GM18861 (cell line): ENCODE data around the gene KATNB1.
"Not testable (repeated sequence)": the region's sequence is repeated elsewhere in the genome, so short reads cannot be mapped to it uniquely, and the experiment has no call there.

Source experiments
- ATAC-seq: cut with Tn5 transposase; IDR thresholded peaks from one replicate; pipeline ENCODE4 v1.9.1; 2021; ENCODE audit not compliant: unreplicated experiment

Gene KATNB1

DNA sequence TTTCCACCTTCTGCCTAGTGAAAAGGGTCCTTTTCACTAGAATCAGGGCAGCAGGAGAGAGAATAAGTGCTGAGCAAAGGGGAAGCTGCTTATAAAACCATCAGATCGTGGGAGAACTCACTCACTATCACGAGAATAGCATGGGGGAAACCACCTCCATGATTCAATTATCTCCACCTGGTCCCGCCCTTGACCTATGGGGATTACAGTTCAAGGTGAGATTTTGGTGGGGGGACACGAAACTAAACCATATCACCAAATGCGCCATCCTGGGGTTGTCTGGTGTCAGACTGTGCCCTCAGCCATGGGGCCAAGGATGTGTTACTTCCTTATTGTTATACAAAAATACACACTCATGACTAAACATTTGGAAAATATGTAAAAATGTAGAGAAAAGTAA, 10.4 kb upstream of the KATNB1 start:
- ATAC-seq = no peak

DNA sequence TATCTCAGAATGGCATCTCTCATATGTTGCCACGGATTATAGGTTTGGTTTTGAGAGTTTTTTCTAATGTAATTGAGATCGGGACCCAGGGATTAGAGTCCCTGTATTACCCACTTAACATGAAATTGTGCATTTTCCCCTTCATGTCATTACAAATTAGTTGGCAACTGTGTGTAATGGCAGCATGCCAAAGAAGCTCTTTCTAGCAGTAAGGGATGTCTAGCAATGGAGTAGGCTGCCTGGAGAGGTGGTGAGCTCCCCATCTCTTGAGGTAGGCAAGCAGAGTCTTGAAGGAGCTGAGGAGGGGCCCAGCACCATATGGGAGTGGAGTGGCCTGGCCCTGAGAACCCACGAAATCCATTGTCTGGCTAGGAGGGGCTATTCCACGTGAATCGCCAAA, 10.0 kb upstream of the KATNB1 start:
- ATAC-seq = no peak

DNA sequence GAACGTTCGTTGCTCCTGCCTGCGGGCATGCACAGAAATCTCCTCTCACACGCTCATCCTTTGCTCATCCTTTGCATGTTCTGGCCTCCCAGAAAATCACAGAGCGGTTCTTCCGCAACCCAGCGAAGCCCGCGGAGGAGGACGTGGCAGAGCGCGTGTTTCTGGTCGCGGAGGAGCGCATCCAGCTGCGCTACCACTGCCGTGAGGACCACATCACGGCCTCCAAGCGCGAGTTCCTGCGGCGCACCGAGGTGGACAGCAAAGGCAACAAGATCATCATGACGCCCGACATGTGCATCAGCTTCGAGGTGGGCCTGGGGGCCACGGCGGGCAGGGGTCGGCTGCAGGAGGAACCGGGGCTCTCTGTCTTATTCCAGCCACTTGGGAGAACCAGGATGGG, 9.6 kb upstream of the KATNB1 start:
- ATAC-seq = no peak

DNA sequence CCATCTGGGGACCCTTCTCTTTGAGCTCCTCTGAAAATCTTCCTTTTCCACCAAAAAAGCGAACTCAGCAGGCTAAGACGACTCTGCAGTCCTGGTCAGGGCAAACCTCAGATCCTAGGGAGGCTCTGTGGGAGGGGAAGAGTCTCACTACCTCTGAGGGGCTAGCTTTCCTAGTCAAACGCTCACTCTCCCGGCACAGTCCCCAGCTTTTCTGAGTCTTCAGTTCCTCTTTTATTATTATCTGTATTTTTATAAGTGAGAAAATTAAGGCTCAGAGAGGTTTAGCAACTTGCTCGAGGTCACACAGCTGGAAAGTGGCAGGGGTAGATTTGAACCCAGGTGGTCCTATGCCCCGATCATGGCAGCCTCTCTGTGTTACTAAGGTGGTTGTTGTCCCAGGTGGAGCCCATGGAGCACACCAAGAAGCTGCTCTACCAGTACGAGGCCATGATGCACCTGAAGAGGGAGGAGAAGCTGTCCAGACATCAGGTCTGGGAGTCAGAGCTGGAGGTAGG, 9.1 kb upstream of the KATNB1 start:
- ATAC-seq = no peak

DNA sequence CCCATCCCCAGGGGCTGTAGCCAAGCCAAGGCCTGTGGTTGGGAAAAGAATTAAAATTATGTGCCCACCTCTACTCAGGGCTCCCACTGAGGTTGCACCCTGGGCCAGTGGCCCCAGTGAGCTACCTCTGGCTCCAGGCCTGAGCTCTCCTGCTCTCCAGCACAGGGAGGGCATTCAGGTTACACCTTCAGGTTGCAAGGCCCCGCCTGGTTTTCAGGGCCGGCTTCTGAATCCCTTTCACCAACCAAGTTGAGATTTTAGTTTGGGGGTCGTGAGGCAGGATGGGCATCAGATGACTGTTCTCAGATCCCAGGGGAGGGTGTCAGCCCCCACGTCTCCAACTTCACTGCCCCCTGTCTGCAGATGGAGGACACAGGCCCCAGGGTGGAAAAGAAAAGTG, 8.0 kb upstream of the KATNB1 start:
- ATAC-seq = no peak

DNA sequence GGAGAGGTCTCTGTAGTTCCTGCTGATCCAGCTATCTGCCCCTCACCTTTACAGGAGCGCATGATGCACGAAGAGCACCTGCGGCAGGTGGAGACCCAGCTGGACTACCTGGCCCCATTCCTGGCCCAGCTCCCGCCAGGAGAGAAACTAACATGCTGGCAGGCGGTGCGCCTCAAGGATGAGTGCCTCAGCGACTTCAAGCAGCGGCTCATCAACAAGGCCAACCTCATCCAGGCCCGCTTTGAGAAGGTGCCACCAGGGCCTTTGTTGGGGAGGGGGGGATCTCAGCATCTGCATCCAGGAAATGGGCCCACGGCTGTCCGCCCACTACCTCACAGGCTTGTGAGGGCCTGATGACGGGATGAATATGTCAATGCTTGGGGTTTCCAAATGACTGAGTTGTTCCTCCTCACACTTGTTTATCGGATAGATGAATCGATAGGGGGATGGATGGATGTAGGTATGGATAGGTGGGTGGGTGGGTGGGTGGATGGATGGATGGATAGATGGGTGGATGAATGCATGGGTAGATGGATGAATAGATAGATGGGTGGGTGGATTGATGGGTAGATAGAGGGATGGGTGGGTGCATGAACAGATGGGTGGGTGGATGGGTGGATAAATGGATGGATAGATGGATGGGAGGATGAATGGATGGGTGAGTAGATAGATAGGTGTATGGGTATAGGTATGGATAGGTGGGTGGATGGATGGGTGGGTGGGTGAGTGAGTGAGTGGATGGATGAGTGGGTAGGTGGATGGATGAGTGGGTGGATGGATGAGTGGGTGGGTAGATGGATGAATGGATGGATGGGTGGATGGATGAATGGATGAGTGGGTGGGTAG, 7.0 kb upstream of the KATNB1 start:
- ATAC-seq = no peak

DNA sequence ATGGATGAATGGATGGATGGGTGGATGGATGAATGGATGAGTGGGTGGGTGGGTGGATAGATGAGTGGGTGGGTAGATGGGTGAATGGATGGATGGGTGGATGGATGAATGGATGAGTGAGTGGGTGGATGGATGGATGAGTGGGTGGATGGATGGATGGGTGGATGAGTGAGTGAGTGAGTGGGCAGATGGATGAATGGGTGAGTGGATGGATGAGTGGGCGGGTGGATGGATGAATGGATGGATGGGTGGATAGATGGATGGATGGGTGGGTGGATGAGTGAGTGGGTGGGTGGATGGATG, 6.4 kb upstream of the KATNB1 start:
- no peak for ATAC-seq

DNA sequence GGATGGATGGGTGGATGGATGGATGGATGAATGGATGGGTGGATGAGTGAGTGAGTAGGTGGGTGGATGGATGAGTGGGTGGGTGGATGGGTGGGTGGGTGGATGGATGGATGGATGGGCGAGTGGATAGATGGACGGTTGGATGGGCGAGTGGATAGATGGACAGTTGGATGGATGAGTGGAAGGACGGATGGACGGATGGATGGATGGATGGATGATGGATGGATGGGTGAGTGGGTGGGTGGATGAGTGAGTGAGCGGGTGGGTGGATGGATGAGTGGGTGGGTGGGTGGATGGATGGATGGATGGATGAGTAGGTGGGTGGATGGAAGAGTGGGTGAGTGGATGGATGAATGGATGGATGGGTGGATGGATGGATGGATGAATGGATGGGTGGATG, 5.7 kb upstream of the KATNB1 start:
- not testable (repeated sequence) for ATAC-seq

DNA sequence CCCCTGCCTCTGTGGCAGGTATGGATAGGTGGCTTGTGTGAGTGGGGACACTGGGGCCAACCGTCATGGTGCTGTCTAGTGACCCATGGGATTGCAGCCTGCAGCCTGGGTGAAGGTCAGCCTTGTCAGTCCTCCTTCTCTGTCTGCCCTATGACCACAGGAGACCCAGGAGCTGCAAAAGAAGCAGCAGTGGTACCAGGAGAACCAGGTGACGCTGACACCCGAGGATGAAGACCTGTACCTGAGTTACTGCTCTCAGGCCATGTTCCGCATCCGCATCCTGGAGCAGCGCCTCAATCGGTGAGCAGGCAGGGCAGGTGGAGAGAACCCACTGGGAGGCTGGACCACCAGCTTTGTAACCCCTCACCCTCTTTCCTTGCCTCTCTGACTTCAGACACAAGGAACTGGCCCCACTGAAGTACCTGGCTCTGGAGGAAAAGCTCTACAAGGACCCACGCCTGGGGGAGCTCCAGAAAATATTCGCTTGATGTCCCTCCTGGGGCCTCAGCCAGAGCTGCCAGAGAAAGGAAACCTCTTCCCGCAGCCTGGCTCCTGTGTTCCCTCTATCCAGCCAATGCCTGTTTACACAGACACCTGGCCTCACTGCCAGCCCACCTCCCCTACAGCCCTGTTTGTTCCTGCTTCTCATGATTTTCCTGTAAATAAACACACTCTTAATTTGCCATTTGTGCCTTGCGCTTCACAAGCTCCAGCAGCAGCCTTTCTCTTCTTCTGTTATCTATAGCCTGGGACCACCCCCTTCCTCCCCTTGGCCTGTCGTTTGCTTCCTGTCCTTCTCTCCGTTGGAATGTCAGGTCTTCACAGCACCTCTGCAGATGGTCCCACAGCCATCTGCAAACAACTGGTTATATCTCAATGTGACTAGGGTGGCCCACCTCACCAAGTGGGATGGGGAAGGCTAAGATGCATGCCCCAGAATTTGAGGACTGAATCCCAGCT, 4.5 kb upstream of the KATNB1 start:
- no peak for ATAC-seq

DNA sequence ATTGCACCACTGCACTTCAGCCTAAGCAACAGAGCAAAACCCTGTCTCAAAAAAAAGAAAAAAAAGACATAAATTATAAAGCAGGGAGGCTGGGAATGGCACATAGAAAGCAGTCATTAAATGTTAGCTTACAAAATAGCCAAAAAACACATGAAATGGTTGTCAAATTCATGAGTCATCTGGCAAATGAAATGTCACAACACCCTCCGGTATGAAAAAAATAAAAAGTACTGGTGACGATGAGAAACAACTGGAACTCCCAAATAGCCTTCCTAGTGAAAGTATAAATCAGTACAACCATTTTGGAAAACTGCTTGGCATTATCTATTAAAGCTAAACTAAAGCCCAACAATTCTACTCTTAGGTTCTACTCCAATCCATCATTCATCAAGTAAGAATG, 3.5 kb upstream of the KATNB1 start:
- no peak for ATAC-seq

DNA sequence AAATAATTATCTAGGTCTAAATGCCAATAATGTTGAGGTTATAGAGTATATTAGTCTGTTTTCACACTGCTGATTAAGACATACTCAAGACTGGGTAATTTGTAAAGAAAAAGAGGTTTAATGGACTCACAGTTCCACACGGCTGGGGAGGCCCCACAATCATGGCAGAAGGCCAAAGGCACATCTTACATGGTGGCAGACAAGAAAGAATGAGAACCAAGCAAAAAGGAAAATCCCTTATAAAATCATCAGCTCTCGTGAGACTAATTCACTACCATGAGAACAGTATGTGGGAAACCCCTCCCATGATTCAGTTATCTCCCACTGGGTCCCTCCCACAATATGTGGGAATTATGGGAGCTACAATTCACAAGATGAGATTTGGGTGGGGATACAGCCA, 2.9 kb upstream of the KATNB1 start:
- ATAC-seq = no peak

DNA sequence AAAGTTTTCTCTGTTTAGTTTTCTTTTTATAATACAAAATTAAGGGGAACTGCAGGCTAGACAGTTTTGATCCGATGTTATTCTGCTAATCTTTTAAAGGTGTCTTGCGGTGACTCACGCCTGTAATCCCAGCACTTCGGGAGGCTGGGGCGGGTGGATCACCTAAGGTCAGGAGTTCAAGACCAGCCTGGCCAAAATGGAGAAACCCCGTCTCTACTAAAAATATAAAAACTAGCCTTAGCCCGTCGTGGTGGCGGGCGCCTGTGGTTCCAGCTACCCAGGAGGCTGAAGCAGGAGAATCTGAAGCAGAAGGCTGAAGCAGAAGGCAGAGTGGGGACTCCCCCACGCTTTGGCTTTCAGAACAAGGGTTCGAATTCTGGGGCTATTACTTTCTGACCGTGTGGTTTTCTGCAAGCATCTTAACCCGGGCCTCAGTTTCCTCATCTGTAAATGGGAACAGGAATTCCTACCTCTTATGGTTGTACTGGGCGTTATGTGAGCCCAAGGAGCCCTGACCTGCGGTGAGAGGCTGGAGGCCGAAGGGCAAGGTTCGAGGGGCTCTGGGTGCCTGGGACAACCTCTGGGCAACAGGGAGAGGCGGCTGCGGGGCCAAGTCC, 1.2 kb upstream of the KATNB1 start:
- no peak for ATAC-seq

DNA sequence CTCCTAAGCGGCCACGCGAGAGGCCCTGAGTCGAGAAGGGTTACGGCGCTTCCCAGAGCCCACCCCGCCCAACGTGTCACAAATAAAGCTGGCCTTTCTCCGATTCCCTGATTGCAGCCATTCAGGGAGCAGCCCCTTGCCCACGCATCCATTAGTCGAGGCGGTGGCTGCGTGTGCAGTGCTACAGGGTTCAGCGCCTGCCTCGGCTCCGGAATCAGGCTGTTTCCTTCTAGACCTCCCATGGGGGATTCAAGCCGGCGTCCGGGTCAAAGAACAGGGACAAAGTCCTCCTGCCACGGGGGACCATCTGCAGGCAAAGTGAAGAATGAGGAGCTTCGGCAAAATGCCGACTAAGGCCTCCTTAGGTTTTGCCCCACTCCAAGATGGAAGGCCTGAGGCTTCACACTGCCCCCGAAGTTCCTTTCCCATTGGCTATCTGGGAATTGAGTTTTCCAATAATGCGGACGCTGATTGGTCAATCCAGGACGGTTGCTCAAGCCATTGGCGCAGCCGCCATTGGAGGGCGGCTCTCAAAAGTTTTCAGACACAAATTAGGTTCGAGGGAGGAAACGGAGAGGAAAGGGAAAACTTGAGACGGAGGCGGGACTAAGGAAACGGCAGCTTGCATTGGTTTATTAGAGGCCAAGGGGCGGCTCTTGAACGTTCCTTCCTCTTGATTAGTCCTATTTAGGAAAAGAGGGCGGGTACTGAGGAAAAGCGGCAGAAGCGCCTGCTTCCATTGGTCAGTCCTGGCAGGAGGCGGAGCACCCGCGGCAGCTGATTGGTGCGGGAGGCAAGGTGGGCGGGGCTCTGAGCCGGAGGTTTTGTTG, 430 bp upstream of the KATNB1 start:
- peak; percentile 75 for ATAC-seq

DNA sequence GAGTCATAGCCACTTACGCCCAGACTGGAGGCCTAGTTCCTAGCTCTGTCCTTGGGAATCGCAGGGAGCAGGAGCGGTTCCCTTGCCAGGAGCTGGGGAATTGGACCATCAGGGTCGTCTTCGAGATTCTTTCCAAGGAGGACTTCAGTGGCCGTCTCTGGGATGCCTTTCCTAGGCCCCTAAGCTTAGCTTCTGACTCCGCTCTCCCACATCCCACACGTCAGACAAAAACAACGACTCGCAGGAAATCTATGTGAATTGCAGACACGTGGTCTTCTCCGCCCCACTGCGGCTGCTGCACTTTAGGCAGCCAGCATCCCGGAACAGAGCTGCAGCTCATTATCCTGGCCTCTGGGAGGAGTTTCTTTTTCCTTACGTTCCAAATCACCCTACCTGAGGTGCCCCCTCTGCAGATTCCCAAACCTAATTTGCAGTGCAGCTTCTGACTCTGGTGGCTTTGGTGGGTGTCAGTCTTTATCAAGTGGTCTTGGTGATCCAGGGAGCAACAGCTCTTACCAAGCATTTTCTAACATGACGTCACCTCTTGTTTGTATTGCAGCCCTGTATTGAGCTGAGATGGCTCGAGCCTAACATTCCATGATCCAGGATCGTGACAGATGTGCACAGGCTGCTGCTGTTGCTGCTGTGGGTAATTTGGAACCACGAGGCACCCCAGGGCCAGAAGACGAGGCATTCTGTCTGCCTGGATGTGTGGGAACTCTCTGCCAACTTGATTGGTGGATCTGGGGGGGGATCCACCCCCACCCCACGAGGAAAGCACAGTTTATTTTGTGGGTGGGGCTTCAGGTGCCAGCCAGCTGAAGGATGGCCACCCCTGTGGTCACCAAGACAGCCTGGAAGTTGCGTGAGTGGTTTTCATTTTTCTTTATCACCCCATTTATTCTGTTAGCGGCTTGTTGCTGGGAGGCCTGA, 1.1 kb downstream of the KATNB1 start:
- no peak for ATAC-seq

DNA sequence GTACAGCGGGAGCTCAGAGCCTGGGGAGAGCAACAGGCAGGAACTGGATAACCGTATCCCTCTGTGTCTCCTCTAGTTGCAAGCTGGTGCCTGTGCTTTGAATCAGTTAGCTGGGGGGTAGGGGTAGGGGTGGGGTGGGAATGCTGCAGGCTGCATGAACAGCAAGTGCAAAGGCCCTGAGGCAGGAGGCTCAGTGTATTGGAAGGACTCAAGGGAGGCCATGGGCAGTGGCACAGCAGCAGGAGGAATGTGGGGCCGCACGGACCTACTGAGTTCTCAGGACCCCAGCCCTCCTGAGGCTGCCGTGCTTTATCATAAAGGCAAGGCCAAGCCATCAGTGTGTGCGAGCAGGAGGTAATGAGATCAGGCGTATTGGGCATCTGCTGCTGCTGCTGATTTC, 3.3 kb downstream of the KATNB1 start:
- no peak for ATAC-seq

DNA sequence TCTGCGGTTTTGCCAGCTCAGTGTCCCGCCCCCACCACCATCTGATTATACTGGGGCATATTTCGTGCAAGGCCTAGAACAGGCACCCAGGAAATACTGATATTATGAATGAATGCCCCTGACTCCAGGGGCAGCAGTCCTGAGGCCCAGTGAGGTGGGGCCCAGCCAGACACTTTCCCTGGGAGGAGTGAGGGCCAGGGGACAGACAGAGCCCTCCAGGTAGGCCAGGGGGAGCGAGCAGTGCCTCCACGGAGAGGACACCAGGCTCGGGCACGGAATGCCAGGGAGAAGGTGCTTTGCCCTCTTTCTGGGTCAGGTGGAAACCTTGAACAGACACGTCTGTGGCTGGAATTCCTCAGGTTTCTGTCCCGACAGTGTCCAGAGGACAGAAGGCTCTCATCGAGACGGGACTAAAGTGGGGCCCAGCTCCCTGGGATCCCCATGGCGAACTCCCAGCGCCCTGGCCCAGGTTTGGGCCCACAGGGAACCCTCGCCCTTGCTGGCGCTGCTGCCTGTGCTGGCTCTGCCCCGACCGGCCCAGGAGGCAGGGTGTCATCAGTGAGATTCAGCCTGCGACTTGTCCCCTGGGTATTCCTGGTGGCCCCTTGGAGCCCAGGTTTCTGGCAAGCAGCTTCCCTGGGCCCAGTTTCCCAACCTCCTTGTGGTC, 4.3 kb downstream of the KATNB1 start:
- ATAC-seq = no peak

DNA sequence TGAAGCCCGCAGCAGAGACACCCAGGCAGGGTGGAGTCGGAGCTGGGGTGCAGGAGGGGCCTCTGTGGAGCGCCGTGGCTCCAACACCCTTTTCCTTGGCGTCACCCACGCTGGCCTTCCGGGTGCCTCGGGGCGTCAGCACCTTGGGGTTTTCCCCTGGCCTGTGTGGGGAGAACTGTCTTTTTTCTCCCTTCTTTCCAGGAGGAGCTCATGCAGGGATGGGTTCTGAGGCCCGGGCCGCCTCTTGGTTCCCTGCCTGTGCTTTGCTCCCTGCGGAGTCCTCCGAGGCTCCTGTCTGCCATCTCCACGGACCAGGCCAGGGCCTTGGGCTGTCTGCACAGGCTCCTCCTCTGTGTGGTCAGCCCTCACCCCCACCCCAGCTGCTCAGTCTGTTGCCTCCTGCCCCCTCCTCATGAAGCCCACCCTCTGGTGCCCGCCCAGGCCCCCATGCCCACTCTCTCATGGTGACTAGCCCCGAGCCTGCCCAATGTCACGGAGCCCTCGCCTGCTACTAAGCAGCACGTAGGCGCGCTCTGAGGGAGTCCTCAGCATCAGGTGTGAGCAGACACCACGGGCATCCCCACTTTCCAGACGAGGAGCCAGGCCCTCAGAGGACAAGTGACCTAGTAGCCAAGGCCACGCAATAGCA, 5.0 kb downstream of the KATNB1 start:
- ATAC-seq = no peak

DNA sequence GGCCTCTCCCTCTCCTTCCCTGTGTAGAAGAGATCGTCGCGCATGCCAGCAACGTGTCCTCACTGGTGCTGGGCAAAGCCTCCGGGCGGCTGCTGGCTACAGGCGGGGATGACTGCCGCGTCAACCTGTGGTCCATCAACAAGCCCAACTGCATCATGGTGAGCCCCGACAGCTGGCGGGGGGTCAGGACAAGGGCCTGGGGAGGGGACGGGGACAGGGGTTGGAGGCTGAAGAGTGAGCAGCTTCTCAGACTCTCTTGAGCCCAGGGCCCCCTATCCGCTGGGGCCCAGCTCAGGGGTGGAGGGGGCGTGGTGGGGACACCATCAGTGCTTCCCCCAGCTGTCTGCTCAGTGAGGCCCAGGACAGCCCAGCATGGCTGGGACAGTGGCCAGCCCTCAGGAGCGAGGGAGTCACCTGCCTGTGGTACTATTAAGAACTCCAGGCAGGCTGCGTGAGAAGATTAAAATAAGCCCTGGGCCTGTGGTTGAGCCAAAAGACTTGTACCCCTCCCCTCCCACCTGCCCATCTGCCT, 6.2 kb downstream of the KATNB1 start:
- ATAC-seq = no peak
